Liver (tissue), 3 donors: ENCODE measurements around the gene PLXNB1.

Source experiments
- EGR1 ChIP-seq, 2 donors: IDR thresholded peaks; 2 replicates each; pipeline ENCODE4 v1.6.1; 2016 to 2018; ENCODE audit warnings: antibody characterized with exemption in 2 of 2, low read depth in 2 of 2
- JUND ChIP-seq, 2 donors: IDR thresholded peaks; 2 replicates each; pipeline ENCODE4 v1.6.1; 2016; ENCODE audit warnings: antibody characterized with exemption in 2 of 2
- TAF1 ChIP-seq: conservative IDR thresholded peaks from 2 replicates; pipeline ENCODE4 v1.6.1; 2016; ENCODE audit warnings: antibody characterized with exemption, mild to moderate bottlenecking
- YY1 ChIP-seq: IDR thresholded peaks from 2 replicates; pipeline ENCODE4 v1.6.1; 2016; ENCODE audit warnings: antibody characterized with exemption, mild to moderate bottlenecking
- TF ChIP-seq, protein P1 (sequence below): fragments of 150-350 bp; IDR thresholded peaks from 2 replicates; pipeline ENCODE4 v1.5.1; 2017; ENCODE audit warnings: improper control_type of control experiment, low read depth, low read length; ENCODE audit not compliant: missing input control
- TF ChIP-seq, protein P2 (sequence below): IDR thresholded peaks from 2 replicates; pipeline ENCODE4 v1.6.1; 2016; ENCODE audit warnings: antibody characterized with exemption
- TF ChIP-seq, protein P3 (sequence below): IDR thresholded peaks from 2 replicates; pipeline ENCODE4 v1.6.1; 2016; ENCODE audit warnings: antibody characterized with exemption, mild to moderate bottlenecking
- TF ChIP-seq, protein P4 (sequence below): IDR thresholded peaks from 2 replicates; pipeline ENCODE4 v1.6.1; 2016; ENCODE audit warnings: antibody characterized with exemption
- donor health status: healthy.
- donor health status: healthy.

DNA sequence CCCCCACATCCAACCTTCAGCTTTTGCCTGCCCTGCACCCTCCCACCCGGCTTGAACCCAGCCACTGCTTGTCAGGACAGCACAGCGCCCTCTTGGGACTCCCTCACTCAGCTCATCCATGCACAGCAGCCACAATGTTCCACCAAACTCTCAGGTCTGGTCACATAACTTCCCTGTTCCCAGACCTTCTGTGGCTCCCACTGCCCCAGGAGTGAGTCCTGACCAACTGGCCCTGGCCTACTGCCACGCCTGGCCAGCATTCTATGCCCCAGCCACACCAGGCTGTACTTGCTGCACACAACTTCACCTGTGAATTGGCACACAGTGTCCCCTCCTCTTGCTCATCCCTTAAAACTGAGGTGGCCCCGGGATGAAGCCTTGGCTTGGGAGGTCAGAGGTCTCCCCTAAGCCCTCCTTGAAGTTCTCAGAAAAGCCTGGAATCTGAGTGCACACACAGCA lies 21.0 kb downstream of the PLXNB1 start:
- TF ChIP-seq, protein P1, sequence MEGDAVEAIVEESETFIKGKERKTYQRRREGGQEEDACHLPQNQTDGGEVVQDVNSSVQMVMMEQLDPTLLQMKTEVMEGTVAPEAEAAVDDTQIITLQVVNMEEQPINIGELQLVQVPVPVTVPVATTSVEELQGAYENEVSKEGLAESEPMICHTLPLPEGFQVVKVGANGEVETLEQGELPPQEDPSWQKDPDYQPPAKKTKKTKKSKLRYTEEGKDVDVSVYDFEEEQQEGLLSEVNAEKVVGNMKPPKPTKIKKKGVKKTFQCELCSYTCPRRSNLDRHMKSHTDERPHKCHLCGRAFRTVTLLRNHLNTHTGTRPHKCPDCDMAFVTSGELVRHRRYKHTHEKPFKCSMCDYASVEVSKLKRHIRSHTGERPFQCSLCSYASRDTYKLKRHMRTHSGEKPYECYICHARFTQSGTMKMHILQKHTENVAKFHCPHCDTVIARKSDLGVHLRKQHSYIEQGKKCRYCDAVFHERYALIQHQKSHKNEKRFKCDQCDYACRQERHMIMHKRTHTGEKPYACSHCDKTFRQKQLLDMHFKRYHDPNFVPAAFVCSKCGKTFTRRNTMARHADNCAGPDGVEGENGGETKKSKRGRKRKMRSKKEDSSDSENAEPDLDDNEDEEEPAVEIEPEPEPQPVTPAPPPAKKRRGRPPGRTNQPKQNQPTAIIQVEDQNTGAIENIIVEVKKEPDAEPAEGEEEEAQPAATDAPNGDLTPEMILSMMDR = no peak
- TF ChIP-seq, protein P2, sequence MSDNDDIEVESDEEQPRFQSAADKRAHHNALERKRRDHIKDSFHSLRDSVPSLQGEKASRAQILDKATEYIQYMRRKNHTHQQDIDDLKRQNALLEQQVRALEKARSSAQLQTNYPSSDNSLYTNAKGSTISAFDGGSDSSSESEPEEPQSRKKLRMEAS = no peak
- no peak for TF ChIP-seq JUND (IDR thresholded peaks at IDR 0.05)
- TF ChIP-seq, protein P3, sequence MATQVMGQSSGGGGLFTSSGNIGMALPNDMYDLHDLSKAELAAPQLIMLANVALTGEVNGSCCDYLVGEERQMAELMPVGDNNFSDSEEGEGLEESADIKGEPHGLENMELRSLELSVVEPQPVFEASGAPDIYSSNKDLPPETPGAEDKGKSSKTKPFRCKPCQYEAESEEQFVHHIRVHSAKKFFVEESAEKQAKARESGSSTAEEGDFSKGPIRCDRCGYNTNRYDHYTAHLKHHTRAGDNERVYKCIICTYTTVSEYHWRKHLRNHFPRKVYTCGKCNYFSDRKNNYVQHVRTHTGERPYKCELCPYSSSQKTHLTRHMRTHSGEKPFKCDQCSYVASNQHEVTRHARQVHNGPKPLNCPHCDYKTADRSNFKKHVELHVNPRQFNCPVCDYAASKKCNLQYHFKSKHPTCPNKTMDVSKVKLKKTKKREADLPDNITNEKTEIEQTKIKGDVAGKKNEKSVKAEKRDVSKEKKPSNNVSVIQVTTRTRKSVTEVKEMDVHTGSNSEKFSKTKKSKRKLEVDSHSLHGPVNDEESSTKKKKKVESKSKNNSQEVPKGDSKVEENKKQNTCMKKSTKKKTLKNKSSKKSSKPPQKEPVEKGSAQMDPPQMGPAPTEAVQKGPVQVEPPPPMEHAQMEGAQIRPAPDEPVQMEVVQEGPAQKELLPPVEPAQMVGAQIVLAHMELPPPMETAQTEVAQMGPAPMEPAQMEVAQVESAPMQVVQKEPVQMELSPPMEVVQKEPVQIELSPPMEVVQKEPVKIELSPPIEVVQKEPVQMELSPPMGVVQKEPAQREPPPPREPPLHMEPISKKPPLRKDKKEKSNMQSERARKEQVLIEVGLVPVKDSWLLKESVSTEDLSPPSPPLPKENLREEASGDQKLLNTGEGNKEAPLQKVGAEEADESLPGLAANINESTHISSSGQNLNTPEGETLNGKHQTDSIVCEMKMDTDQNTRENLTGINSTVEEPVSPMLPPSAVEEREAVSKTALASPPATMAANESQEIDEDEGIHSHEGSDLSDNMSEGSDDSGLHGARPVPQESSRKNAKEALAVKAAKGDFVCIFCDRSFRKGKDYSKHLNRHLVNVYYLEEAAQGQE = no peak
- TF ChIP-seq TAF1 = no peak
- TF ChIP-seq YY1 = no peak
- TF ChIP-seq, protein P4, sequence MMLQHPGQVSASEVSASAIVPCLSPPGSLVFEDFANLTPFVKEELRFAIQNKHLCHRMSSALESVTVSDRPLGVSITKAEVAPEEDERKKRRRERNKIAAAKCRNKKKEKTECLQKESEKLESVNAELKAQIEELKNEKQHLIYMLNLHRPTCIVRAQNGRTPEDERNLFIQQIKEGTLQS = no peak
- no peak for TF ChIP-seq EGR1 (IDR thresholded peaks at IDR 0.05; ENCODE audit: low read depth in 2 of 2)
